T-helper 22 cell (primary cell): ENCODE data around the gene RD3L.
"Not testable (repeated sequence)": the region's sequence is repeated elsewhere in the genome, so short reads cannot be mapped to it uniquely, and the experiment has no call there.

Experiments
- DNase-seq: peaks from one replicate; pipeline ENCODE4 v3.0.0-alpha.2; 2020; ENCODE audit warnings: low read depth

Gene RD3L

DNA sequence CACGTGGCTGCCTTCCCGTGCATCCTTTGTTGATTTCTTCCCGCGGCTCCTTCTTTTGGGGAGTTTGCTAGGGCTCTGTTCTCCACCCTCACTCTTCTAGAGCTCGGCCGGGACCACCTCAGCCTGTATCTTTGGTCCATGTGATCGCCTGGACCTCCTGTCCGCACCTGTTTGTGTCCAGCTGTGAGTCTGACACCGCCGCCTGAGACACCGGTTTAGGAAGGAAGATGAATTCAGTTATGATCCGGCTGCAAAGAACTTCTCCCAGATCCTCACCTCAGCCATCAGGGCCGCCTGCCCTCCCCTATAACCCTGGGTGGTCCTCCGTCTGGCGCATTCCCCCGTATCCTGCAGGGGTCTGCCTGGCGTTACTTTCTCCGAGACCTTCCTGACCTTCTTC, 14.8 kb downstream of the RD3L start:
- DNase-seq, result no peak

DNA sequence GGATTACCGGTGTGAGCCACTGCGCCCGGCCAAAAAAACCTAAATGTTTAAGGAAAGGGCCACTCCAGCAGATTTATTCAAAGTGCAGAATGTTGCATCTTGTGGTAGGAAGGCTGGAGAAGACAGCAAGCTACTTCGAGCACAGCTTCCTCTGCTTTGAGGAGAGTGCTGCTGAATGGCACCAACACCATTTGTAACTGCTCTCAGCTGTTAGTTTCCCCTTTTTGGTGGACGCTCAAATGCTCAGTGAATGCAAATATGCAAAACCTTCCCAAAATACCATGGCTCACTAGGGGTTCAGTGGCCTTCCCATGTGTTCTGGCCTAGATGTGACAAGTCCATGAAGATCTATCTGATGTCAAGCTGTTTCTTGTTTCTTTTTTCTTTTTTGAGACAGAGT, 17.0 kb downstream of the RD3L start:
- no peak for DNase-seq

DNA sequence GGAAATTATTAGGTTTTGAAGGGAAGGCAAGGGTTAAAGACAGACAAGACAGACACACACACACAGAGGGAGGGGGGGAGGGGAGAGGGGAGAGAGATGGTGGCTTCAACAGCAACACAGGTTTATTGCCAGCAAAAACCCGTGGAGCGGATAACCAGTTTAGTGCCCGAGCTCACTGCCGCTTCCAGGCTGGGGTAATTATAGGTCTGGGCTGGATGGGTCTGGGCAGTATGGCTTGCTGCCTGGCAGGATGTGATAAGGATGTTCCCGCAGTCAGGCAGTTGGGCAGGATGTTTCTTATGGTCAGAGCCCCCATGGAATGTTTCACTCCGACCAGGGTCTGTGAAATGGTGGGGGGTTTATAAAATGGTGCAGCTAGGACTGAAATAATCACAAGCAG, 18.5 kb downstream of the RD3L start:
- no peak for DNase-seq

DNA sequence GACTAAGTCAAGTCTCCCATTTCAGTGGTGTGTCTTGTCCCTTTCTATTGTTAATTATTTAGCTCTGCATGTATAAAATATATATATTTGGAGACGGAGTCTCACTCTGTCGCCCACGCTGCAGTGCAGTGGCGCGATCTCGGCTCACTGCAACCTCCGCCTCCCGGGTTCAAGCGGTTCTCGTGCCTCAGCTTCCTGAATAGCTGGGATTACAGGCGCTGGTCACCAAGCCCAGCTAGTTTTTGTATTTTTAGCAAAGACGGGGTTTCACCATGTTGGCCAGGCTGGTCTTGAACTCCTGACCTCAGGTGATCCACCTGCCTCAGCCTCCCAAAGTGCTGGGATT, 20.5 kb downstream of the RD3L start:
- not testable (repeated sequence) for DNase-seq

DNA sequence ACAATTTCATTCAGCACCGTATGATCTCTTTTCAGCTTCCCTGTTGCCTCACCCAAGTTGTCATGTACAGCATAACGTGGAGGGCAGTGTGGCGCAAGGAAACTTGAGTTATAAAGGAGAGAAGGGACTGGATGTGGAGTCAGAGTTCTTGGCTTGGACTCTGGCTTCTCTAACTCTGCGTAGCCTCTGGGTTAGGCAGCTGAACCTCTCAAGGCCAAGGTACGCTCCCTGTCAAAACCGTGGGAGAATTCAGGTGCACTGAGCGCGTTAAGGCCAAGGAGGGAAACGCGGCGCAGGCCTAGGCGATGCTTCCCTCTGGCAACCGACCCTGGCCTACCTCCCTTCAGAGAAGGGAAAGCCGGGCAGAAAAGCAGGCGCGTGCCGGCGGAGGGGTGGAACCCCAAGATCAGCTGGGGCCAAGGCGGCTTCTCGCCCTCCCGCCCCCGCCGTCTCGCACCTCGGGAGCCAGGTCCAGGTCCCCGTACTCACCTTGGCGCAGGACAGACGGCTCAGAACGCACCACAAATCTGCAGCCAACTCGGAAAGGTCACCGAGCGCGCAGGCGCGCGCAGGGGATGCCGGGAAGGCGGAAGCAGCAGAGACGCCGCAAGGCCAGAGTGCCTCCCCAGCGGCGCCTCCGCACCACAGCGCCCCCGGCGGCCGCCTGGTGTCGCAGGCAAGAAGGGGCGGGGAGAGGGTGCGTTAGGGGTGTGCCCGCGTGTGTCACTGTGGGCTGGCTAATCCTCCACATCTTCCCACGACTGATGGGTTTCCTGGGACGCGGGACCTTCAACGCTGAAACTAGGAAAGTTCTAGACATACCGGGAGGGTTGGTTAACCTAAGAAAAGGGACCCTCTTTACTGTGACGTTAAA, 21.1 kb downstream of the RD3L start:
- peak; percentile 90 for DNase-seq

DNA sequence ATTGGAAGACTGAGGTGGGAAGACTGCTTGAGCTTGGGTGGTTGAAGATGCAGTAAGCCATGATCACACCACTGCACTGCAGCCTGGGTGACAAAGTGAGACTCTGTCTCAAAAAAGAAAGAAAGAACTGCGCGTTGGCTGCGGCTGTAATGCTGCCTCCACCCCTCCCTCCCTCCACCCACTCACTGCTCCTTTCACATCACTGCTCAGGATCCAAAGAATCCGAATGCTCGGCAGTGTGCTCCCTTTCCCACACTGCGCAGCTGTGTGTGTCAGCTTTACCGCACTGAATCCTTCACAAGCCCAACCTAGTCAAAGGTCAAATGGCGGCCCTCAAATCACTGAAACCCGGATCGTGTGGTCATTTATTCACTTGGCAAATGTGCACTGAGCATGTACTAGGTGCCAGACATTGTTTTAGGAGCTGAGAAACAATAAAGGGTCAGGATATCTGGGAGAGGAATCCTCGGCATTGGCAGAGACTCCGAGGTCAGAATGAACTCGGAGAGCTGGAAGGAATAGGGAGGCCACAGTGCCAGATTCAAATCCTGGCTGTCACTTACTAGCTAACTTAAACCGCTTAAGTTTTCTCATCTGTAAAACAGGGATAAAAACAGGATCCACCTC, 25.6 kb downstream of the RD3L start:
- DNase-seq, result no peak

DNA sequence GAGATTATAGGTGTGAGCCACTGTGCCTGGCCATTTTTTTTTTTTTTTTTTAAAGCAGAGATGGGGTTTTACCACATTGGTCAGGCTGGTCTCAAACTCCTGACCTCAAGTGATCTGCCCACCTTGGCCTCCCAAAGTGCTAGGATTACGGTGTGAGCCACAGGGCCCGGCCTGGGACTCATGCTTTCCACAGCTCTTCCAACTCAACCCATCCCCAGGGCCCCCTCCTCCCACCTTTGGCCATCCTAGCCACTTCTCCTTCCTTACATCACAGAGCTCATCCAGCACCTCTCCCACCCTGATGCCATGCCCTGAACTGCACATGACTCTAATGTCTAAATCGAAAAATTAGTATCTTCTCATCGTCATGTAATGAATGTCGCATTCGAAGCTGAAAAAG, 26.7 kb downstream of the RD3L start:
- DNase-seq, result no peak

DNA sequence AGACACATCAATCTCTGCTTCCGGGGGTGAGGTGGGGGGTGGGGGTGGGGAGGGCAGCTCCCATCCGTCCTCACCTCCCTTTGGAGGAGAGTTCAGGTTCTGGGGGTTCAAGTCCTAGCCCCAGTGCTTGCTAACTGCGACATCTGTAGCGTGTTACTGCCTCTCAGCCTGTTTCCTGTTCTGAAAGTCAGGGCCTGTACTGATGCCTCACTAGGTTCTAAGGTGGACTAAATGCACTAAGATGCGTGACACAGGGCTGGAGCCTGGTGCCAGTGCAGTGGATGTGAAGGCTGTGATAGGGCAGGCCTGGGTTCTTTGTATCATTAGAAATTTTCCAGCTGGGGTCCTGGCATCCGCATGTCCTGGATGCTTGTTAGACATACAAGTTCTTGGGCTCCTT, 31.3 kb downstream of the RD3L start:
- no peak for DNase-seq

DNA sequence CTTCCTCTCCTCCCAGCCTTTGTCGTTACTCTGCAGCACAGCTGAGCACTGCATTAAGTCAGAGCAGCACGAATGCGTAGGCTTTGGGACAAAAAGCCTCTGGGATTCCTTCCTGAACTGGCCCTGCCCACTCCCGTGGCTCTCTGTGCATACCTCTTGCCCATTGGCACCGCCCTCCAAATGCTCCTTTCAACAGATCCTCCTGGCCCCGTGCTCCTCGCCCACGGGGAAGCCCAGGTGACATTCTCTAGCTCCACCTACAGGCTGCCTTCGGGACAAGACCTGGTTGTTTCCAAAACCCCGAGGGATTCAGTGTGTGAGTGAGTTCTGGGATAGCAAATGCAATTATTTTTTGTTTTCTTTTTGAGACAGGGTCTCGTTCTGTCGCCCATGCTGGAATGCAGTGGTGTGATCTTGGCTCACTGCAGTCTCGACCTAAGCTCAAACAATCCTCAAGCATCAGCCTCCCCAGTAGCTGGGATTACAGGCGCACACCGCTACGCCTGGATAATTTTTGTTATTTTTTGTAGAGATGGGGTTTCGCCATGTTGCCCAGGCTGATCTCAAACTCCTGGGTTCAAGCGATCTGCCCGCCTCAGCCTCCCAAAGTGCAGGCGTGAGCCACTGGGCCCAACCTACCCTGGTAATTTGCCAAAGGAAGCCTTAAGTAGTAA, 31.9 kb downstream of the RD3L start:
- peak; percentile 43 for DNase-seq

DNA sequence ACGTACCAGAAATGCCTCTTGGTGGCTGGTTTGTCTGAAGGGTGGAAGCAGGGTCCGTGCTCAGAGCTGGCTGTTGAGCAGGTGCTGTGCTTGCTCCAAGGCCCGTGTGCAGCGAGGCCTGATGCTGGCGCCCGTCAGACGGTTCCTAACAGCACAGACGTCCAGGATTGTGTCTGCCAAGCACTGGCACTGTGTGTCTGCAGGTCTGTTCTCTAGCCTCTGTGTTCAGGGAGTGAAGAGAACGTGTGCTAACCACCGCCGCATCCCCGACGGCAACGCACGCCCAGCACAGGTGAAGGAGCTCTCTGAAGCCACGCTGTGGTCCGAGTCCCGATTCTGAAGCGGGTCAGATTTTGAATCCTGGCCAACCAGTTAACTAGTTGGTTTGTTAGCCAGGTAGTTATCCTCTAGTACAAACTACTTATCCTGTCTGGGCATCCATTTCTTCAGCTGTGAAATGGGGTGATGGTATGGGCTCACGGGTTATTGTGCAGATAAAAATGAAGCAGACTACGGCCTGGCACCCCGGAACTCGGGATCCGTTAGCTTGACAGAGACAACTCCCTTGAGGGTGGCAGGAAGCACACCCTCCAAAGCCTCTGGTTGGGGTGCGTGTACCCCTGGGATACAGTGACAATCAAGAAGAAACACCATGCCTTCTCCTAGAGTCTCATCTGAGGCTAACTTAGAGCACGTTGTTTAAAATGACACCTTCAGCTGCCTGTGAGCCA, 32.6 kb downstream of the RD3L start:
- DNase-seq, result no peak

DNA sequence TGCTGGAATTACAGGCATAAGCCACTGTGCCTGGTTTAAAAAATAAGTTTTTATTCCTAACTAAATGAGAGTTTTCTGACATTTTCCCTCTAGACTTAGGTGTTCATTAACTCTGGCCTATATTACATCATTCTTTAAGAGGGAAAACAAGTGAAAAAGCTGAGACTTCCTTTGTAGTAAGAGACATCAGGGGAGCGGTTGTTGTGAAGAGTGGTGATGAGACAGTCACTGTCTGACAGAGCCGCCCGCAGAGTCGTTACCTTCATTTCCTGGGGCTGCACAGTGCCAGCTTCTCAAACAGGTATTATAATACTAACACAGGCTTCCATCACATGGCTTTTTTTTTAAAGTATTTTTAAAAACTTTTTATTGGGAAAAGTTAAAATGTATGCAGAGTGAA, 33.7 kb downstream of the RD3L start:
- DNase-seq, result no peak

DNA sequence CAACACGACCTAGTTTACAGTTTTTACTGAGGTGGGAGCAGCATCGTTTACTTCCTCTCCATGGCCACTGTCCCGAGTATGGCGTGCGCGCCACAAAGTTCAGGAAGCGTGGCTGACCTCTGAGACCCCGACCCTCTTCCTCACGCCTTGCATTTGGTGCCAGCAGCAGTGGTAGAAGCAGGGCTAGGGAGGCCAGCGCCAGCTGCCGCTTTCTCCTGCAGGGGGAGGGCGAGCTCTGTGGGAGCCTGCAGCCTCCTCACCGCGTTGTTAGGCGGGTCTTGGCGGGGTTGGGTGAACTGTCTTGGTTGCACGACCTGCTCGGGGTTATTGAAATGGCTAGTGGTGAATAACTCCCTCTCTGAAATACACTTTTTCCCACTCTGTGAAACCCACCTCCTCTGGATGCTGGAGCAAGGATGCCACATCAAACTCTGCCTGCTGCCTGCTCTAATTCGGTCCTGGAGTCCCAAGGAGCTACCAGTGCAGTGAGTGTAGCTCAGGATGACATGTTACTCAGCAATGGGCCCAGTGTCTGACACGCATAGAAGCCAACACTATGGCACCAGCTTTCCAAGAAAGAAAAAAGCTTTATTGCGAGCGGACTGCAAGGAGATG, 36.4 kb downstream of the RD3L start:
- DNase-seq, result no peak

DNA sequence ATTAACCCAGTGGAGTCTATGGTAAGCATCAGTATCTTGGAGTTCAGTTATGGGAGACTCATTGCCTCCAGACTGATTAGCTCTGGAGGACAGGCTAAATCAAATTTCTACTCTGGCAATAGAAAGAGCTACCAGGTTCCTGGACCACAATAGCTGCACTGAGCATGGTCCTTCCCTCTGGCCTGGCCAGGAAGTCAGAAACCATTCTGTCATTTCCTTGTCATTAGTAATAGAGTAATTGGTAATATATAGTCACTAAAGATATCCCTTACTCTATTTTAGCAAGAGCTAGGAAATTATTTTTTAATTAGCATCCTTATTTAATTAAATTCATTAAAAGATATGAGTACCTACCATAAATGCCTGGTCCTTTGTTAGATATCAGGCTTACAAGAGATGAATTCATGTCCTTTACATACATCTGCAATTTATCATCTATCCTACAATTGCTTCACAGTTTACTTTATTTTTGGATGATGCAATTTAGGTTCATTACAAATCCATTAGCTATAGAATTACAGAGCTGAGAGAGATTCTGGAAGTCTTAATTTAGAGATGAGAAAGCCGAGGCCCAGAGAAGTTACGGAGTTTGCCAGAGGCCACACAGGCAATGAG, 37.7 kb downstream of the RD3L start:
- no peak for DNase-seq

DNA sequence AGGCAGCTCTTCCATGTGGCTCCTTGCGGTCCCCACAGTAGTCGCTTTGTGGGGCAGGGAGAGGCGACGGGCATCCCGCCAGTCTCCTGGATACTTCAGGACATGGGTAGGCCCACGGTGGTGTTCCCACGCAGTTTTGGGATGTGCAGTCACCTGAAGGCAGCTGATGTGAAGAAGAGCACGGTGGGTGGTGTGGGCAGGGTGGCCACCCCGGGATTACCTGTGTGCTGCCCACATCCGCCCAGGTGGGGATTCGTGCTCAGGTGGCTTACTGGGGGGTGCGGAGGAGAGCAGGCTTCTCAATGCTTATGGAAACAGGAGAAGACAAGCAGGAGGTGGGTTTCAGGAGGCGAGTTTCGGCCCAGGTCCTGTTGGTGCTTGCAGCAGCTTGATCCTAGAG, 42.5 kb downstream of the RD3L start:
- no peak for DNase-seq

DNA sequence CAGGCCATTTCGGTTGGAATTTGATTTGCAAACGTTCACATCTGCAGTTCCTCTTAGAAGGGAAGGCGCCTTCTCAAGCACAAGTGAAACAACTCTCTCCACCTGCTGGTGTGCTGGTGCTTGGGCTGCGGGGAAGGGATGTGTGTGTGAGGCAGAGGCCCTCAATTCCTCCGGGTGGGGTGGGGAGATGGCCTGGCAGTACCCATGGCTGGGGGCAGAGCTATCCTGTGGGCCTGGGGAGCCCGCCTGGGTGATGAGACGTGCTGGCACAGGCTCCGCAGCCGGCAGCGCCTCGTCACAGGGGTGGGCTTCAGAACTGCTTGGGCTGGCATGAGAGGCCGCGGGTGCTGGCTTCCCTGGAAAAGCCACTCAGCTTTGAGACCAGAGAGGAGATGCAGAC, 43.0 kb downstream of the RD3L start:
- no peak for DNase-seq

DNA sequence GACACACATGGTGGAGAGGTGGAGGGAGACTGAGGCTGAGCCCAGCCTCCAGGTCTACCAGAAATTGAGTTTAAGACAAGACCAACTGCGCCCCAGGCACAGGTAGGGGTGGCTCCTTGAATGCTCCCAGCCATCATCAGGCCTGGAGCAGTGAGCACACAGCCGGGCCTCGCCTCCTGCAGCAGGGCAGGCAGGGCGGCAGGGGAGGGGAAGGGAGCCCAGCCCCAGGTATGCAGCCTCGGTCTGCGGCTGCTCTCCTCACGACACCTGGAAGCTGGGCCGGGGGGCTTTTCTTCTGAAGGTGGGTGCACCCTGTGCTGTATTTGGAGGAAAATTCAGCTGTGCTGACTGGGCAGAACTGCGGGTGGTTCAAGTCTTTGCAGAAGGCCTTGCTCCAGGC, 43.6 kb downstream of the RD3L start:
- no peak for DNase-seq

DNA sequence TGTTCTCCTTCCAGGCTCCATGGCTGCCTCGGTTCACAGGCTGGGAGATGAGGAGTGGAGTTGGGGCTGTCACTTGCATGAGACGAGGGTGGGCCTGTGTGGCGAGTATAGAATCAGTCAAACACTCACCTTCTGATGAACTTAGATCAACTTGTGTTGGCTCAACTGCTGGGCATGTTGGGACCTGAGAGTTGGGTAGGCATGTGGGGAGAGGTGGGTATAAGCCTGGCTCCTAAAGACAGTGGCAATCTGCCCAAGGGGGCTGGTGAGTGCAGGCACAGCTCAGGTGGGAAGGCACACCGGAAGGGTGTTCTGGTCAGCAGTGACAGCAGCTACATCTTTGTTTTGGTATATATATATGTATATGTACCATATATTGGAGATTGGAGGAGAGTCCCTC, 44.1 kb downstream of the RD3L start:
- no peak for DNase-seq

DNA sequence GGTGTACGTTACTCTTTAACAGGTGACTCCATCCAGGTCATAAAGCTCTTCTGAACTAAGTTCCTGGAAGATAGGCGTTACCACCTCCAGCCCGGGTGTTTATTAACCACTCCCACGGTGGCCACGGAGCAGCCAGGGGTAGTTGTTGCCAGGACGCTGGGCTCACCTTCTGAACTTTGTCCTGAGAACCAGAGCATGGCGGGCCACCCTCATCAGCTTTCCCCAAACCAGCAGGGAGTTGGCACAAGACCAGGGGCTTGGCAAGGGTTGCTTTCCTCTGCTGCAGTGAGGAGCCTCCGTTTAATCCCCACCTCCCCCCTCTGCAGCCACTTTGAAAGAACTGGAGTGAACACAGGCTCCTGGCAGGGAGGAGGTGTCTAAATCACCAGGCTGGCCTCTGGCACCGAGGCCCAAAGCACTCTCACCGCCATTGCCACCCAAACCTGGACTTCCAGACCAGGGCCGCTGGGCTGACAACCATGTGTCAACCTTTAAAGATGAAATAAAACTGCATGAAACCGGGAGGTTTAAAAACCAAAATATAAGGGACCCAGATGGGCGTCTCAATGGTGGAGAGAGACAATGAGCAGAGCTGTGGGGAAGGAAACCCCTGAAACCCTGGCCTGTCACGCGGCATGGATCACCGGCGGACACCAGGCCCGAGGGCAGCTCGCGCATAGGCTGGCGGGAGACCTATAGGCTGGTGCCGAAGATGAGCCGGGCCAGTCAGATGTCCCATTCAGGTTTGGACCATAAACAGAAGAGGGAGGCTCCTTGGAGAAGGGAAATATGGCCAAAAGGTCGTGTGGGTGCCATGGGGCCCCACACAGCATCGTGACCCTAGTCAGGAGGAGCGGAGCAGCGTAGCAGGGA, 45.0 kb downstream of the RD3L start:
- no peak for DNase-seq

DNA sequence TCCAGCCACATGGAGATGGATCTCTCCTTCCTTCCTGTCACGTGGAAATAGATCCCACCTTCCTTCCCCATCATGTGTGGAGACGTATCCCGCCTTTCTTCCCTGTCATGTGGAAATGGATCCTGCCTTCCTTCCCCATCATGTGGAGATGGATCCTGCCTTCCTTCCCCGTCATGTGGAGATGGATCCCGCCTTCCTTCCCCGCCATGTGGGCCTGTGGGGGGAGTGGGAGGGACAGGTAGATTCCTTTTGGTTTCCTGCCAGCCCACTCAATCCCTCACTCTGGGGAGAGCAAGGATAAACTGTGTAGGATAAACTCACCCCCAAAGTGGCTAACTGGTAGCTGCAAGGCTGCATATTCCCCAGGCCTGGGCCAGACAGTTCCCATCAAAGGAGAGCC, 45.8 kb downstream of the RD3L start:
- no peak for DNase-seq

DNA sequence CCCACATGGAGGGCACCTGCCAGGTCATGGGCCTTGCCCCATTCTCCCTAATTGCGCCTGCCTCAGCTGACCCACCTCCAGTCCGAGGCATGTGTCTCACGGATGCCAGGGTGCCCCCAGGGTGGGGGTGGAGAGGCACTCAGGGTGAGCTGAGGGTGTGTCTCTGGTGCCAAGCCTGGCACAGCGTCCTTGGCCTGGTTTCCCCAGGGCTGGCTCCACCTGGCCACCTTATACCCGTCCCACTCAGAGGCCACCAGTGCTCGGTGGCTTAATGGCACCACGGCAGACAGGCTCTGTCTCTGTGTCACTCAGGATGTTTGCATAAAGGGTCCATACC, 47.6 kb downstream of the RD3L start:
- no peak for DNase-seq
